ENCODE data around the gene TBC1D7. TPM values are rescaled to one million over a fixed set of nuclear protein-coding genes. Genes with fewer than 3 reads are reported as not detected.

The TBC1D7 gene
- total RNA-seq, 1 experiment from 2014 or later = 152 TPM

GRCh38 chr6:13368079-13368730 lies 39.9 kb upstream of the TBC1D7 start:
- Mint-ChIP-seq H3K36me3 (ENCODE audit: insufficient read depth, unreplicated experiment) (no peaks in the 10 kb centered on the region), H3K9me3 (ENCODE audit: unreplicated experiment) (no peaks in the 10 kb centered on the region), H3K27me3 (ENCODE audit: insufficient read depth, unreplicated experiment) (peaks cover 6% of the 10 kb centered on the region), H3K4me3 (ENCODE audit: unreplicated experiment) (no peak overlapping the region), H3K4me1 (ENCODE audit: low read depth, unreplicated experiment) (peaks cover 8% of the 10 kb centered on the region), H3K27ac (ENCODE audit: unreplicated experiment) (no peak overlapping the region)
- H3K4me3 ChIP-seq (ENCODE audit: low read depth, low read length) = no peak overlapping the region
- H3K36me3 ChIP-seq (ENCODE audit: control insufficient read depth, insufficient read depth, low read length) = no peaks in the 10 kb centered on the region
- no peaks in the 10 kb centered on the region for H3K9me3 ChIP-seq
- TF ChIP-seq CTCF (IDR thresholded peaks at IDR 0.05; ENCODE audit: insufficient read depth in 1 of 2, low read depth in 1 of 2, low read length in 1 of 2, severe bottlenecking in 1 of 2, unreplicated experiment in 1 of 2) = no peak
- no TSS peak for BruUV-seq (replicated peaks)
- no peaks in the 10 kb centered on the region for H3K4me1 ChIP-seq
- ChIA-PET POLR2A (no interaction called here), CTCF (no interaction called here)
- H3K27me3 ChIP-seq (replicated peaks; ENCODE audit: control insufficient read depth, insufficient read depth, low read length) = no peaks in the 10 kb centered on the region
- intact Hi-C loops (cut with micrococcal nuclease; ENCODE audit: unreplicated experiment) = no loop called here
- no peak for DNase-seq

DNA sequence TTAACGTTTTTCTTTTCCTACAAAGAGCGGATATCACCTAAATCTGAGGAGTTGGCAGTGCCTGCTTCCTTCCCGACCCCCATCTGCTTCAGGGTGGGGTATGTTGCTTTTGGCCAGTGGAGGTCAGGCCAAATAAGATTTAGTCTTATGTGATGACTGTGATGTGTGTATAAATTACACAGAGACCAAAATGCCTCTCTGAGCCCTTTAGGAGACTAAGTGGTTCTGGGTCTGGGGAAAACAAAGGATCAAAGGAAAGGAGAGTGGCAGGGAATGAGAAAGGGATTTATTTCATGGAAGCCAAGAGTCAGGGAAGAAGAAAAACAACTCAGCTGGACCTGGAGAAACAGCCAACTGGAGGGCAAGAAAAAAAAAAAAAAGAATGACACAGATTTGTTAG lies 39.1 kb upstream of the TBC1D7 start:
- H3K27me3 ChIP-seq (replicated peaks; ENCODE audit: control insufficient read depth, insufficient read depth, low read length) = no peaks in the 10 kb centered on the region
- intact Hi-C loops (cut with micrococcal nuclease; ENCODE audit: unreplicated experiment) = no loop called here
- no peak overlapping the region for H3K4me3 ChIP-seq (ENCODE audit: low read depth, low read length)
- no peaks in the 10 kb centered on the region for H3K36me3 Mint-ChIP-seq (ENCODE audit: insufficient read depth, unreplicated experiment)
- CTCF ChIA-PET = no interaction called here
- TF ChIP-seq CTCF (IDR thresholded peaks at IDR 0.05; ENCODE audit: insufficient read depth in 1 of 2, low read depth in 1 of 2, low read length in 1 of 2, severe bottlenecking in 1 of 2, unreplicated experiment in 1 of 2) = no peak
- no peak overlapping the region for H3K27ac Mint-ChIP-seq (ENCODE audit: unreplicated experiment)
- no peaks in the 10 kb centered on the region for H3K9me3 Mint-ChIP-seq (ENCODE audit: unreplicated experiment)
- no peaks in the 10 kb centered on the region for H3K9me3 ChIP-seq
- no TSS peak for BruUV-seq (replicated peaks)
- no peaks in the 10 kb centered on the region for H3K27me3 Mint-ChIP-seq (ENCODE audit: insufficient read depth, unreplicated experiment)
- H3K4me1 Mint-ChIP-seq (ENCODE audit: low read depth, unreplicated experiment) = peaks cover 8% of the 10 kb centered on the region
- no peak overlapping the region for H3K4me3 Mint-ChIP-seq (ENCODE audit: unreplicated experiment)
- DNase-seq = no peak
- no peaks in the 10 kb centered on the region for H3K4me1 ChIP-seq
- H3K36me3 ChIP-seq (ENCODE audit: control insufficient read depth, insufficient read depth, low read length) = no peaks in the 10 kb centered on the region
- POLR2A ChIA-PET = no interaction called here

DNA sequence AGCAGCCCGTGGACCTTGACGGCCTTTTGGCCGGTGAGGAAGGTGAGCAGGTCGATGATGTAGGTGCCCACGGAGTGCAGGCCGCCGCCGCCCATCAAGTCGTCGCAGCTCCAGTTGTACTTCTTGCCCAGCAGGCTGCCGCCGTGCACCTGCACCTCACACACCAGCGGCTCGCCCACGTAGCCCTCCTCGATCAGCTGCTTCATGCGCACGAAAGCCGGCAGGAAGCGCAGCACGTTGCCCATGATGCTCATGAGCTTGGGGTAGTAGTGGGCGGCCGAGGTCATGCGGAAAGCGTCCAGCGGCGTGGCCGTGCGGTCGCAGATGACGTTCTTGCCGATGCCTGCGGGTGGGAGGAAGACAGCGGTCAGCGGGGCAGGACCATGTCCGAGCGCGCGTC lies 37.0 kb upstream of the TBC1D7 start:
- no peaks in the 10 kb centered on the region for H3K9me3 Mint-ChIP-seq (ENCODE audit: unreplicated experiment)
- POLR2A ChIA-PET = no interaction called here

More for the DNA sequence above, 37.0 kb upstream of the TBC1D7 start:
- Histone ChIP-seq H3K9me3 (no peaks in the 10 kb centered on the region), H3K36me3 (ENCODE audit: control insufficient read depth, insufficient read depth, low read length) (no peaks in the 10 kb centered on the region), H3K27me3 (replicated peaks; ENCODE audit: control insufficient read depth, insufficient read depth, low read length) (no peaks in the 10 kb centered on the region), H3K4me3 (ENCODE audit: low read depth, low read length) (no peak overlapping the region), H3K4me1 (0 out of 2 replicates have a peak, but pooled peaks cover 4% of the 10 kb centered on the region)
- no peak for DNase-seq
- Mint-ChIP-seq H3K27ac (ENCODE audit: unreplicated experiment) (no peak overlapping the region), H3K4me3 (ENCODE audit: unreplicated experiment) (no peak overlapping the region), H3K36me3 (ENCODE audit: insufficient read depth, unreplicated experiment) (no peaks in the 10 kb centered on the region), H3K27me3 (ENCODE audit: insufficient read depth, unreplicated experiment) (no peaks in the 10 kb centered on the region), H3K4me1 (ENCODE audit: low read depth, unreplicated experiment) (peaks cover 9% of the 10 kb centered on the region)
- intact Hi-C loops (cut with micrococcal nuclease; ENCODE audit: unreplicated experiment) = no loop called here
- CTCF ChIA-PET = no interaction called here
- no peak for TF ChIP-seq CTCF (IDR thresholded peaks at IDR 0.05; ENCODE audit: insufficient read depth in 1 of 2, low read depth in 1 of 2, low read length in 1 of 2, severe bottlenecking in 1 of 2, unreplicated experiment in 1 of 2)
- no TSS peak for BruUV-seq (replicated peaks)

Data from Caco-2 (cell line).